GM23338 (cell line): ENCODE results near the gene PF4V1.

Source experiments
- EZH2 ChIP-seq: fragments of 200-600 bp; sonication (generic); IDR thresholded peaks from one replicate; pipeline ENCODE4 v1.8.0; 2017; ENCODE audit warnings: antibody characterized with exemption, mild to moderate bottlenecking, low read depth; ENCODE audit not compliant: unreplicated experiment
- TF ChIP-seq, protein P1 (sequence below), 2 experiments: fragments of 200-600 bp in 1 of 2; sonication (generic) in 1 of 2; conservative IDR thresholded peaks; 2 replicates each; pipeline versions ENCODE4 v1.5.1 to v1.6.1; 2016 to 2017; ENCODE audit warnings: antibody characterized with exemption in 2 of 2, low read depth in 2 of 2, mild to moderate bottlenecking in 2 of 2, moderate library complexity in 1 of 2
- TF ChIP-seq, protein P2 (sequence below): IDR thresholded peaks from one replicate; pipeline ENCODE4 v1.6.1; 2018; ENCODE audit warnings: antibody characterized with exemption; ENCODE audit not compliant: unreplicated experiment

DNA sequence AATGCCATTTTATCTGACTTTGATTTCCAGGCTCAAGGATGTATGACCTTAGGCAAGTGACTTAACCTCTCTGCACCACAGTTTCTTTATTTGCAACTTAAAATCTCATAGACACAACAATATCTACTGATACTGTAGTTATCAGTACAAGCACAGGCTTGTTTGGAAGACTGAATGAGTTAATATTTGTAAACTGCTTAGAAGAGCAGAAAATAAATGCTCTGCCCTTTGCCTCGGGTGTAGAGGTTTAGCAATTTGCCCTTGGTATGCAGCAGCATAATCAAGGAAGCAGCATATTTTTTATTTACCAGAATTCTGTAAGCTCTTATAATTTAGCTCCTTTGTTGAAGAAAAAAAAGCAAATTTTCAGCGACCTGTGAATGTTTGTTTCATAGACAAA, 13.2 kb downstream of the PF4V1 start:
- TF ChIP-seq, protein P1, sequence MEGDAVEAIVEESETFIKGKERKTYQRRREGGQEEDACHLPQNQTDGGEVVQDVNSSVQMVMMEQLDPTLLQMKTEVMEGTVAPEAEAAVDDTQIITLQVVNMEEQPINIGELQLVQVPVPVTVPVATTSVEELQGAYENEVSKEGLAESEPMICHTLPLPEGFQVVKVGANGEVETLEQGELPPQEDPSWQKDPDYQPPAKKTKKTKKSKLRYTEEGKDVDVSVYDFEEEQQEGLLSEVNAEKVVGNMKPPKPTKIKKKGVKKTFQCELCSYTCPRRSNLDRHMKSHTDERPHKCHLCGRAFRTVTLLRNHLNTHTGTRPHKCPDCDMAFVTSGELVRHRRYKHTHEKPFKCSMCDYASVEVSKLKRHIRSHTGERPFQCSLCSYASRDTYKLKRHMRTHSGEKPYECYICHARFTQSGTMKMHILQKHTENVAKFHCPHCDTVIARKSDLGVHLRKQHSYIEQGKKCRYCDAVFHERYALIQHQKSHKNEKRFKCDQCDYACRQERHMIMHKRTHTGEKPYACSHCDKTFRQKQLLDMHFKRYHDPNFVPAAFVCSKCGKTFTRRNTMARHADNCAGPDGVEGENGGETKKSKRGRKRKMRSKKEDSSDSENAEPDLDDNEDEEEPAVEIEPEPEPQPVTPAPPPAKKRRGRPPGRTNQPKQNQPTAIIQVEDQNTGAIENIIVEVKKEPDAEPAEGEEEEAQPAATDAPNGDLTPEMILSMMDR (conservative IDR thresholded peaks at IDR 0.05; ENCODE audit: low read depth in 2 of 2), result no peak
- TF ChIP-seq EZH2, result no peak
- TF ChIP-seq, protein P2, sequence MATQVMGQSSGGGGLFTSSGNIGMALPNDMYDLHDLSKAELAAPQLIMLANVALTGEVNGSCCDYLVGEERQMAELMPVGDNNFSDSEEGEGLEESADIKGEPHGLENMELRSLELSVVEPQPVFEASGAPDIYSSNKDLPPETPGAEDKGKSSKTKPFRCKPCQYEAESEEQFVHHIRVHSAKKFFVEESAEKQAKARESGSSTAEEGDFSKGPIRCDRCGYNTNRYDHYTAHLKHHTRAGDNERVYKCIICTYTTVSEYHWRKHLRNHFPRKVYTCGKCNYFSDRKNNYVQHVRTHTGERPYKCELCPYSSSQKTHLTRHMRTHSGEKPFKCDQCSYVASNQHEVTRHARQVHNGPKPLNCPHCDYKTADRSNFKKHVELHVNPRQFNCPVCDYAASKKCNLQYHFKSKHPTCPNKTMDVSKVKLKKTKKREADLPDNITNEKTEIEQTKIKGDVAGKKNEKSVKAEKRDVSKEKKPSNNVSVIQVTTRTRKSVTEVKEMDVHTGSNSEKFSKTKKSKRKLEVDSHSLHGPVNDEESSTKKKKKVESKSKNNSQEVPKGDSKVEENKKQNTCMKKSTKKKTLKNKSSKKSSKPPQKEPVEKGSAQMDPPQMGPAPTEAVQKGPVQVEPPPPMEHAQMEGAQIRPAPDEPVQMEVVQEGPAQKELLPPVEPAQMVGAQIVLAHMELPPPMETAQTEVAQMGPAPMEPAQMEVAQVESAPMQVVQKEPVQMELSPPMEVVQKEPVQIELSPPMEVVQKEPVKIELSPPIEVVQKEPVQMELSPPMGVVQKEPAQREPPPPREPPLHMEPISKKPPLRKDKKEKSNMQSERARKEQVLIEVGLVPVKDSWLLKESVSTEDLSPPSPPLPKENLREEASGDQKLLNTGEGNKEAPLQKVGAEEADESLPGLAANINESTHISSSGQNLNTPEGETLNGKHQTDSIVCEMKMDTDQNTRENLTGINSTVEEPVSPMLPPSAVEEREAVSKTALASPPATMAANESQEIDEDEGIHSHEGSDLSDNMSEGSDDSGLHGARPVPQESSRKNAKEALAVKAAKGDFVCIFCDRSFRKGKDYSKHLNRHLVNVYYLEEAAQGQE, result no peak
